NCI-H446 treated with DMSO at 0.1 percent for 48 hours (cell line): ENCODE results near the gene LRRC71.

Source experiments
- DNase-seq: peaks from one replicate; lab custom pipeline; 2025; lab: John Stamatoyannopoulos, UW

Gene LRRC71

GRCh38 chr1:156947127-156947526 lies 26.7 kb downstream of the LRRC71 start:
- DNase-seq: no peak

- DNase-seq: no peak
Measured at GRCh38 chr1:156947818-156948525, 27.5 kb downstream of the LRRC71 start.

GRCh38 chr1:156948708-156949107 lies 28.3 kb downstream of the LRRC71 start:
- no peak for DNase-seq

GRCh38 chr1:156949127-156949526 lies 28.7 kb downstream of the LRRC71 start:
- no peak for DNase-seq

GRCh38 chr1:156951371-156951770 lies 30.9 kb downstream of the LRRC71 start:
- DNase-seq: no peak

GRCh38 chr1:156953571-156953970 lies 33.1 kb downstream of the LRRC71 start:
- no peak for DNase-seq

GRCh38 chr1:156956333-156956732 lies 35.9 kb downstream of the LRRC71 start:
- DNase-seq: no peak

- DNase-seq: no peak
Measured at GRCh38 chr1:156957634-156958033, 37.2 kb downstream of the LRRC71 start.

- no peak for DNase-seq
Measured at GRCh38 chr1:156958247-156958714, 37.8 kb downstream of the LRRC71 start.

GRCh38 chr1:156959414-156959813 lies 39.0 kb downstream of the LRRC71 start:
- no peak for DNase-seq

- no peak for DNase-seq
Measured at GRCh38 chr1:156959925-156960324, 39.5 kb downstream of the LRRC71 start.

GRCh38 chr1:156961709-156962108 lies 41.3 kb downstream of the LRRC71 start:
- no peak for DNase-seq

GRCh38 chr1:156963621-156964020 lies 43.2 kb downstream of the LRRC71 start:
- no peak for DNase-seq

- DNase-seq: no peak
Measured at GRCh38 chr1:156964441-156964840, 44.0 kb downstream of the LRRC71 start.

GRCh38 chr1:156969496-156969895 lies 49.1 kb downstream of the LRRC71 start:
- DNase-seq: no peak

- DNase-seq: no peak
Measured at GRCh38 chr1:156970017-156970416, 49.6 kb downstream of the LRRC71 start.

GRCh38 chr1:156973417-156973816 lies 53.0 kb downstream of the LRRC71 start:
- DNase-seq: no peak

GRCh38 chr1:156975084-156975483 lies 54.7 kb downstream of the LRRC71 start:
- no peak for DNase-seq

- DNase-seq: no peak
Measured at GRCh38 chr1:156980551-156980950, 60.1 kb downstream of the LRRC71 start.
